ENCODE measurements around the gene TTC39A.
"Not testable (repeated sequence)": the region's sequence is repeated elsewhere in the genome, so short reads cannot be mapped to it uniquely, and the experiment has no call there.

Gene TTC39A

DNA sequence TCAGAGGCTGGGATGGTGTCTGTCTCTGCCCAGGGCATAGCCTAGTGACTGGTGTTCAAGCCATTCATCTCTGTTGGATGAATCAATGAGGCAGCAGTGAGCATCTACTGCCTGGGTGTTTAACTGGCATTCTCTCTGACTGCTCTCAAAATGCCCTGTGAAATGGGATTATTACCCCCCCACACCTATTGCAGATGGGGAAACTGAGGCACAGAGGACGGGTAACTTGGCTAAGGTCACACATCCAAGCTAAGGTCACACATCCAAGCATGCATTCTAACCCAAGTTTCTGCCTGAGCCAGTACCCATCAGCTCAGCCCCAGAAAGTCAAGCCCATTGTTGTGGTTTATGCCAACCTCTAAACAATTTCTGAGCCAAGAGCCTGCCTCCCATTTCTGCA is 5.0 kb downstream of the TTC39A start:
- Histone ChIP-seq H3K36me3 (ENCODE audit: low read length) (no peaks in the 10 kb centered on the region), H3K27ac (ENCODE audit: low read depth, low read length) (no peak overlapping the region), H4K20me1 (ENCODE audit: low read depth, low read length) (no peaks in the 10 kb centered on the region), H3F3A (ENCODE audit: insufficient read depth) (no peaks in the 10 kb centered on the region), H3K27me3 (ENCODE audit: low read length) (no peaks in the 10 kb centered on the region), H3K79me2 (ENCODE audit: insufficient read depth, low read length) (no peaks in the 10 kb centered on the region), H2AFZ (ENCODE audit: low read depth, low read length, severe bottlenecking) (no peak overlapping the region), H3K9ac (ENCODE audit: low read length) (no peak overlapping the region), H3K4me2 (ENCODE audit: low read depth, low read length, poor library complexity, severe bottlenecking) (no peak overlapping the region), H3K9me2 (replicated peaks; ENCODE audit: insufficient read depth, low read length) (no peaks in the 10 kb centered on the region), H3K4me3 (ENCODE audit: insufficient read depth, low read length, poor library complexity, severe bottlenecking) (no peak overlapping the region), H3K9me3 (ENCODE audit: insufficient read depth, low read length) (no peaks in the 10 kb centered on the region)
- TF ChIP-seq EZH2phosphoT487 (conservative IDR thresholded peaks at IDR 0.05; ENCODE audit: low read length) (no peak), CTCF (IDR thresholded peaks at IDR 0.05; ENCODE audit: insufficient read depth, low read length, poor library complexity, severe bottlenecking) (no peak)

- H3K27ac ChIP-seq (ENCODE audit: low read depth, low read length); H3K36me3 ChIP-seq (ENCODE audit: low read length); H3K4me2 ChIP-seq (ENCODE audit: low read depth, low read length, poor library complexity, severe bottlenecking); H3K9ac ChIP-seq (ENCODE audit: low read length); H3K9me3 ChIP-seq (ENCODE audit: insufficient read depth, low read length); H3F3A ChIP-seq (ENCODE audit: insufficient read depth); H3K79me2 ChIP-seq (ENCODE audit: insufficient read depth, low read length); H3K27me3 ChIP-seq (ENCODE audit: low read length); H3K9me2 ChIP-seq (replicated peaks; ENCODE audit: insufficient read depth, low read length); H2AFZ ChIP-seq (ENCODE audit: low read depth, low read length, severe bottlenecking); H4K20me1 ChIP-seq (ENCODE audit: low read depth, low read length); H3K4me3 ChIP-seq (ENCODE audit: insufficient read depth, low read length, poor library complexity, severe bottlenecking): not testable (repeated sequence)
Measured at GRCh38 chr1:51325011-51325385, 5.4 kb downstream of the TTC39A start.

- Histone ChIP-seq H3K4me2 (ENCODE audit: low read depth, low read length, poor library complexity, severe bottlenecking) (no peak overlapping the region), H3K27ac (ENCODE audit: low read depth, low read length) (no peak overlapping the region), H3F3A (ENCODE audit: insufficient read depth) (no peaks in the 10 kb centered on the region), H3K9me2 (replicated peaks; ENCODE audit: insufficient read depth, low read length) (no peaks in the 10 kb centered on the region), H3K9ac (ENCODE audit: low read length) (no peak overlapping the region), H3K4me3 (ENCODE audit: insufficient read depth, low read length, poor library complexity, severe bottlenecking) (no peak overlapping the region), H3K27me3 (ENCODE audit: low read length) (no peaks in the 10 kb centered on the region), H2AFZ (ENCODE audit: low read depth, low read length, severe bottlenecking) (no peak overlapping the region), H3K36me3 (ENCODE audit: low read length) (no peaks in the 10 kb centered on the region), H3K9me3 (ENCODE audit: insufficient read depth, low read length) (no peaks in the 10 kb centered on the region), H4K20me1 (ENCODE audit: low read depth, low read length) (no peaks in the 10 kb centered on the region), H3K79me2 (ENCODE audit: insufficient read depth, low read length) (no peaks in the 10 kb centered on the region)
- no peak for TF ChIP-seq EZH2phosphoT487 (conservative IDR thresholded peaks at IDR 0.05; ENCODE audit: low read length)
- TF ChIP-seq CTCF (IDR thresholded peaks at IDR 0.05; ENCODE audit: insufficient read depth, low read length, poor library complexity, severe bottlenecking): no peak
Measured at GRCh38 chr1:51324251-51325010, 5.9 kb downstream of the TTC39A start.

DNA sequence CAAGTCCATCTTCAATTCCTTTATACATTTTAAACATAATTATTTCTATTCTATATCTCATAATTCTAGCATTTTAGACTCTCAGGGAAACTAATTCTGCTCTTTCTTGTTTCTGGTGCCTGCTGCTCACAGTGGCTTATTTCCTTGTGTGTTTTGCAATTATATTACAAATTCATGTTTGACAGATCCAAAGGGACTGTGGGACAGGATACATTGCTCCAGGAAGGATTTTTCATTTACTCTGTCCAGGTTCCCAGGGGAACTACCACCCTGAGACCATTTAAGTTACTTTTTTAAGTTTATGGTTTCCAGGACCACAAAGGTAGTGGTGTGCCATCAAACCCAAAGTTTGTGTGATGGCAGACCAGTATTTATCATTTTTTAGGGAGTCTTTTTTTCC is 6.6 kb downstream of the TTC39A start:
- H4K20me1 ChIP-seq (ENCODE audit: low read depth, low read length): no peaks in the 10 kb centered on the region
- no peak overlapping the region for H3K9ac ChIP-seq (ENCODE audit: low read length)
- no peaks in the 10 kb centered on the region for H3K9me2 ChIP-seq (replicated peaks; ENCODE audit: insufficient read depth, low read length)
- no peak overlapping the region for H2AFZ ChIP-seq (ENCODE audit: low read depth, low read length, severe bottlenecking)
- no peak overlapping the region for H3K4me3 ChIP-seq (ENCODE audit: insufficient read depth, low read length, poor library complexity, severe bottlenecking)
- H3K9me3 ChIP-seq (ENCODE audit: insufficient read depth, low read length): no peaks in the 10 kb centered on the region
- H3K79me2 ChIP-seq (ENCODE audit: insufficient read depth, low read length): no peaks in the 10 kb centered on the region
- H3K27ac ChIP-seq (ENCODE audit: low read depth, low read length): no peak overlapping the region
- no peak overlapping the region for H3K4me2 ChIP-seq (ENCODE audit: low read depth, low read length, poor library complexity, severe bottlenecking)
- H3K27me3 ChIP-seq (ENCODE audit: low read length): no peaks in the 10 kb centered on the region
- no peaks in the 10 kb centered on the region for H3F3A ChIP-seq (ENCODE audit: insufficient read depth)
- H3K36me3 ChIP-seq (ENCODE audit: low read length): no peaks in the 10 kb centered on the region
- TF ChIP-seq CTCF (IDR thresholded peaks at IDR 0.05; ENCODE audit: insufficient read depth, low read length, poor library complexity, severe bottlenecking) (no peak), EZH2phosphoT487 (conservative IDR thresholded peaks at IDR 0.05; ENCODE audit: low read length) (no peak)
